Measurements from ENCODE around the gene GPC5.

The GPC5 gene

GRCh38 chr13:91456837-91457236 is 58.4 kb downstream of the GPC5 start:
- Histone ChIP-seq H2AFZ (ENCODE audit: low read length, unreplicated experiment) (no peak overlapping the region), H3K4me3 (ENCODE audit: low read depth, low read length) (no peak overlapping the region), H3K36me3 (ENCODE audit: insufficient read depth, low read length) (no peaks in the 10 kb centered on the region), H3K79me2 (ENCODE audit: control insufficient read depth, insufficient read depth, low read length, unreplicated experiment) (no peaks in the 10 kb centered on the region), H3K27me3 (ENCODE audit: insufficient read depth, low read length) (no peaks in the 10 kb centered on the region), H3K4me1 (ENCODE audit: control insufficient read depth, insufficient read depth, low read length, unreplicated experiment) (no peaks in the 10 kb centered on the region), H3K27ac (ENCODE audit: low read depth, low read length) (no peak overlapping the region)

- Histone ChIP-seq H3K36me3 (ENCODE audit: insufficient read depth, low read length) (no peaks in the 10 kb centered on the region), H2AFZ (ENCODE audit: low read length, unreplicated experiment) (no peak overlapping the region), H3K27ac (ENCODE audit: low read depth, low read length) (no peak overlapping the region), H3K27me3 (ENCODE audit: insufficient read depth, low read length) (no peaks in the 10 kb centered on the region), H3K79me2 (ENCODE audit: control insufficient read depth, insufficient read depth, low read length, unreplicated experiment) (no peaks in the 10 kb centered on the region), H3K4me3 (ENCODE audit: low read depth, low read length) (no peak overlapping the region), H3K4me1 (ENCODE audit: control insufficient read depth, insufficient read depth, low read length, unreplicated experiment) (no peaks in the 10 kb centered on the region)
These were observed 61.1 kb downstream of the GPC5 start for GRCh38 chr13:91459485-91459884.

- H3K79me2 ChIP-seq (ENCODE audit: control insufficient read depth, insufficient read depth, low read length, unreplicated experiment) = no peaks in the 10 kb centered on the region
These were observed 65.9 kb downstream of the GPC5 start for GRCh38 chr13:91464336-91464735.

GRCh38 chr13:91467236-91467635 is 68.8 kb downstream of the GPC5 start:
- no peaks in the 10 kb centered on the region for H3K27me3 ChIP-seq (ENCODE audit: insufficient read depth, low read length)
- no peaks in the 10 kb centered on the region for H3K79me2 ChIP-seq (ENCODE audit: control insufficient read depth, insufficient read depth, low read length, unreplicated experiment)
- no peak overlapping the region for H3K4me3 ChIP-seq (ENCODE audit: low read depth, low read length)
- no peaks in the 10 kb centered on the region for H3K4me1 ChIP-seq (ENCODE audit: control insufficient read depth, insufficient read depth, low read length, unreplicated experiment)
- H3K27ac ChIP-seq (ENCODE audit: low read depth, low read length) = no peak overlapping the region
- no peak overlapping the region for H2AFZ ChIP-seq (ENCODE audit: low read length, unreplicated experiment)
- H3K36me3 ChIP-seq (ENCODE audit: insufficient read depth, low read length) = no peaks in the 10 kb centered on the region

More at GRCh38 chr13:91464336-91464735, 65.9 kb downstream of the GPC5 start:
- Histone ChIP-seq H3K4me3 (ENCODE audit: low read depth, low read length) (no peak overlapping the region), H3K4me1 (ENCODE audit: control insufficient read depth, insufficient read depth, low read length, unreplicated experiment) (no peaks in the 10 kb centered on the region), H3K36me3 (ENCODE audit: insufficient read depth, low read length) (no peaks in the 10 kb centered on the region), H3K27me3 (ENCODE audit: insufficient read depth, low read length) (no peaks in the 10 kb centered on the region), H2AFZ (ENCODE audit: low read length, unreplicated experiment) (no peak overlapping the region), H3K27ac (ENCODE audit: low read depth, low read length) (no peak overlapping the region)

- Histone ChIP-seq H3K79me2 (ENCODE audit: control insufficient read depth, insufficient read depth, low read length, unreplicated experiment) (no peaks in the 10 kb centered on the region), H3K4me3 (ENCODE audit: low read depth, low read length) (no peak overlapping the region), H3K27me3 (ENCODE audit: insufficient read depth, low read length) (no peaks in the 10 kb centered on the region), H3K4me1 (ENCODE audit: control insufficient read depth, insufficient read depth, low read length, unreplicated experiment) (no peaks in the 10 kb centered on the region), H2AFZ (ENCODE audit: low read length, unreplicated experiment) (no peak overlapping the region), H3K36me3 (ENCODE audit: insufficient read depth, low read length) (no peaks in the 10 kb centered on the region), H3K27ac (ENCODE audit: low read depth, low read length) (no peak overlapping the region)
These were observed 69.9 kb downstream of the GPC5 start for GRCh38 chr13:91468301-91468700.

- no peak overlapping the region for H3K4me3 ChIP-seq (ENCODE audit: low read depth, low read length)
- H3K79me2 ChIP-seq (ENCODE audit: control insufficient read depth, insufficient read depth, low read length, unreplicated experiment) = no peaks in the 10 kb centered on the region
- no peaks in the 10 kb centered on the region for H3K4me1 ChIP-seq (ENCODE audit: control insufficient read depth, insufficient read depth, low read length, unreplicated experiment)
- no peak overlapping the region for H3K27ac ChIP-seq (ENCODE audit: low read depth, low read length)
- H3K36me3 ChIP-seq (ENCODE audit: insufficient read depth, low read length) = no peaks in the 10 kb centered on the region
- H3K27me3 ChIP-seq (ENCODE audit: insufficient read depth, low read length) = no peaks in the 10 kb centered on the region
- H2AFZ ChIP-seq (ENCODE audit: low read length, unreplicated experiment) = no peak overlapping the region
These were observed 71.7 kb downstream of the GPC5 start for GRCh38 chr13:91470084-91470621.

- no peaks in the 10 kb centered on the region for H3K27me3 ChIP-seq (ENCODE audit: insufficient read depth, low read length)
- H3K4me3 ChIP-seq (ENCODE audit: low read depth, low read length) = no peak overlapping the region
These were observed 72.3 kb downstream of the GPC5 start for GRCh38 chr13:91470681-91471080.

GRCh38 chr13:91482427-91482826 is 84.0 kb downstream of the GPC5 start:
- Histone ChIP-seq H3K27ac (ENCODE audit: low read depth, low read length) (no peak overlapping the region), H3K27me3 (ENCODE audit: insufficient read depth, low read length) (no peaks in the 10 kb centered on the region), H3K4me3 (ENCODE audit: low read depth, low read length) (no peak overlapping the region), H2AFZ (ENCODE audit: low read length, unreplicated experiment) (no peak overlapping the region), H3K79me2 (ENCODE audit: control insufficient read depth, insufficient read depth, low read length, unreplicated experiment) (no peaks in the 10 kb centered on the region), H3K4me1 (ENCODE audit: control insufficient read depth, insufficient read depth, low read length, unreplicated experiment) (no peaks in the 10 kb centered on the region), H3K36me3 (ENCODE audit: insufficient read depth, low read length) (no peaks in the 10 kb centered on the region)

More at GRCh38 chr13:91470681-91471080, 72.3 kb downstream of the GPC5 start:
- no peak overlapping the region for H2AFZ ChIP-seq (ENCODE audit: low read length, unreplicated experiment)
- no peaks in the 10 kb centered on the region for H3K4me1 ChIP-seq (ENCODE audit: control insufficient read depth, insufficient read depth, low read length, unreplicated experiment)
- H3K36me3 ChIP-seq (ENCODE audit: insufficient read depth, low read length) = no peaks in the 10 kb centered on the region
- H3K79me2 ChIP-seq (ENCODE audit: control insufficient read depth, insufficient read depth, low read length, unreplicated experiment) = no peaks in the 10 kb centered on the region
- H3K27ac ChIP-seq (ENCODE audit: low read depth, low read length) = no peak overlapping the region

GRCh38 chr13:91491980-91492379 is 93.6 kb downstream of the GPC5 start:
- H3K36me3 ChIP-seq (ENCODE audit: insufficient read depth, low read length) = no peaks in the 10 kb centered on the region
- no peaks in the 10 kb centered on the region for H3K79me2 ChIP-seq (ENCODE audit: control insufficient read depth, insufficient read depth, low read length, unreplicated experiment)
- no peak overlapping the region for H2AFZ ChIP-seq (ENCODE audit: low read length, unreplicated experiment)
- H3K27me3 ChIP-seq (ENCODE audit: insufficient read depth, low read length) = no peaks in the 10 kb centered on the region
- no peak overlapping the region for H3K27ac ChIP-seq (ENCODE audit: low read depth, low read length)
- no peaks in the 10 kb centered on the region for H3K4me1 ChIP-seq (ENCODE audit: control insufficient read depth, insufficient read depth, low read length, unreplicated experiment)
- no peak overlapping the region for H3K4me3 ChIP-seq (ENCODE audit: low read depth, low read length)

GRCh38 chr13:91493442-91493841 is 95.0 kb downstream of the GPC5 start:
- Histone ChIP-seq H2AFZ (ENCODE audit: low read length, unreplicated experiment) (no peak overlapping the region), H3K4me3 (ENCODE audit: low read depth, low read length) (no peak overlapping the region), H3K4me1 (ENCODE audit: control insufficient read depth, insufficient read depth, low read length, unreplicated experiment) (no peaks in the 10 kb centered on the region), H3K36me3 (ENCODE audit: insufficient read depth, low read length) (no peaks in the 10 kb centered on the region), H3K27ac (ENCODE audit: low read depth, low read length) (no peak overlapping the region), H3K27me3 (ENCODE audit: insufficient read depth, low read length) (no peaks in the 10 kb centered on the region), H3K79me2 (ENCODE audit: control insufficient read depth, insufficient read depth, low read length, unreplicated experiment) (no peaks in the 10 kb centered on the region)

GRCh38 chr13:91498298-91498697 is 99.9 kb downstream of the GPC5 start:
- H3K27me3 ChIP-seq (ENCODE audit: insufficient read depth, low read length) = no peaks in the 10 kb centered on the region
- no peak overlapping the region for H3K4me3 ChIP-seq (ENCODE audit: low read depth, low read length)
- no peaks in the 10 kb centered on the region for H3K36me3 ChIP-seq (ENCODE audit: insufficient read depth, low read length)
- no peak overlapping the region for H3K27ac ChIP-seq (ENCODE audit: low read depth, low read length)
- H2AFZ ChIP-seq (ENCODE audit: low read length, unreplicated experiment) = no peak overlapping the region
- no peaks in the 10 kb centered on the region for H3K79me2 ChIP-seq (ENCODE audit: control insufficient read depth, insufficient read depth, low read length, unreplicated experiment)
- no peaks in the 10 kb centered on the region for H3K4me1 ChIP-seq (ENCODE audit: control insufficient read depth, insufficient read depth, low read length, unreplicated experiment)

Measured in ACC112 (cell line).